B cell (primary cell): ENCODE measurements around the gene EPB41L5. TPM values are rescaled to one million over a fixed set of nuclear protein-coding genes. Genes with fewer than 3 reads are reported as not detected.

ENCODE experiments used
- ATAC-seq: fragments of 200-7000 bp; cut with Tn5 transposase; one replicate; pipeline ENCODE4 v1.10.0; 2021; ENCODE audit warnings: low read depth, mild to moderate bottlenecking, moderate number of reproducible peaks, moderate library complexity
- CTCF ChIA-PET: fragments of 350-600 bp; sonication (Branson Sonifier 250); formaldehyde crosslinking; loops from one replicate; lab custom pipeline; 2021; ENCODE audit warnings: antibody characterized with exemption, inconsistent platforms; lab: Charles Lee
- POLR2A ChIA-PET: fragments of 350-600 bp; sonication (Branson Sonifier 250); formaldehyde crosslinking; loops from one replicate; lab custom pipeline; 2021; ENCODE audit warnings: antibody characterized with exemption; lab: Charles Lee
- DNase-seq: peaks from one replicate; pipeline ENCODE4 v3.0.0; 2013
- H2AFZ ChIP-seq: 2 replicates; pipeline ENCODE4 v1.6.1; 2012; ENCODE audit warnings: mild to moderate bottlenecking, low read depth, low read length; ENCODE audit not compliant: insufficient read depth, poor library complexity, severe bottlenecking
- H3K27ac ChIP-seq, 2 donors: 1 replicate in 1 of 2; 2 replicates in 1 of 2; pipeline ENCODE4 v1.5.1; 2012 to 2013; ENCODE audit warnings: low read length in 2 of 2, mild to moderate bottlenecking in 2 of 2, moderate library complexity in 1 of 2
- H3K27me3 ChIP-seq, 4 experiments: fragments of 200-600 bp in 1 of 4; sonication (generic) in 1 of 4; replicated peaks in 1 of 4; 1 replicate in 2 of 4; 2 replicates in 2 of 4; pipeline versions ENCODE4 v1.6.1 to v1.7.0; 2013 to 2016; ENCODE audit warnings: low read length in 3 of 4, mild to moderate bottlenecking in 2 of 4, mixed read lengths in 1 of 4, moderate library complexity in 1 of 4; ENCODE audit not compliant: insufficient read depth in 4 of 4, control insufficient read depth in 3 of 4; ENCODE audit errors: control extremely low read depth in 1 of 4
- H3K36me3 ChIP-seq, 2 experiments: replicated peaks in 1 of 2; 1 replicate in 1 of 2; 2 replicates in 1 of 2; pipeline versions ENCODE4 v1.6.1 to v1.7.1; 2013; ENCODE audit warnings: low read length in 1 of 2; ENCODE audit not compliant: insufficient read depth in 2 of 2, control insufficient read depth in 1 of 2; ENCODE audit errors: control extremely low read depth in 1 of 2, extremely low read depth in 1 of 2
- H3K4me1 ChIP-seq, 2 donors: fragments of 200-600 bp in 1 of 2; sonication (generic) in 1 of 2; 1 replicate in 1 of 2; 2 replicates in 1 of 2; pipeline versions ENCODE4 v1.5.1 to v1.6.1; 2013 to 2017; ENCODE audit warnings: low read length in 2 of 2; ENCODE audit not compliant: control insufficient read depth in 2 of 2, insufficient read depth in 2 of 2
- H3K4me2 ChIP-seq: replicated peaks from 2 replicates; pipeline ENCODE3; 2012; ENCODE audit warnings: mild to moderate bottlenecking, low read depth, low read length; ENCODE audit not compliant: poor library complexity, severe bottlenecking
- H3K4me3 ChIP-seq, 5 experiments: fragments of 200-600 bp in 1 of 5; sonication (generic) in 1 of 5; 1 replicate in 3 of 5; 2 replicates in 2 of 5; pipeline versions ENCODE4 v1.5.1 to v1.7.0; 2011 to 2016; ENCODE audit warnings: low read length in 4 of 5, mild to moderate bottlenecking in 4 of 5, low read depth in 2 of 5, control low read depth in 1 of 5, moderate library complexity in 1 of 5; ENCODE audit not compliant: insufficient read depth in 1 of 5; ENCODE audit errors: control extremely low read depth in 1 of 5, extremely low read depth in 1 of 5
- H3K79me2 ChIP-seq: fragments of 200-600 bp; sonication (generic); one replicate; pipeline ENCODE4 v1.6.0; 2016; ENCODE audit warnings: low read length; ENCODE audit not compliant: control insufficient read depth, insufficient read depth
- H3K9ac ChIP-seq: fragments of 200-600 bp; sonication (generic); 2 replicates; pipeline ENCODE4 v1.6.1; 2017; ENCODE audit warnings: mild to moderate bottlenecking, low read length, moderate library complexity
- H3K9me3 ChIP-seq, 3 donors: one replicate each; pipeline versions ENCODE4 v1.6.1 to v1.7.1; 2013; ENCODE audit warnings: low read length in 2 of 3; ENCODE audit not compliant: control insufficient read depth in 2 of 3, insufficient read depth in 1 of 3; ENCODE audit errors: control extremely low read depth in 1 of 3
- H4K20me1 ChIP-seq: 2 replicates; pipeline ENCODE4 v1.6.0; 2012; ENCODE audit warnings: mild to moderate bottlenecking, low read length; ENCODE audit not compliant: insufficient read depth, control insufficient read depth, poor library complexity, severe bottlenecking
- H3K27ac Mint-ChIP-seq: one replicate; pipeline ENCODE4 v1.8.0; 2021; ENCODE audit warnings: mixed read lengths
- H3K27me3 Mint-ChIP-seq: one replicate; pipeline ENCODE4 v1.8.0; 2021; ENCODE audit warnings: mixed read lengths
- H3K4me1 Mint-ChIP-seq: one replicate; pipeline ENCODE4 v1.8.0; 2021; ENCODE audit warnings: mixed read lengths
- H3K4me3 Mint-ChIP-seq: one replicate; pipeline ENCODE4 v1.8.0; 2021; ENCODE audit warnings: mixed read lengths
- H3K9me3 Mint-ChIP-seq: one replicate; pipeline ENCODE4 v1.8.0; 2022; ENCODE audit warnings: mixed read lengths; ENCODE audit not compliant: insufficient read depth
- CTCF ChIP-seq: fragments of 200-600 bp; IDR thresholded peaks from one replicate; pipeline ENCODE4 v1.8.0; 2022; ENCODE audit warnings: antibody characterized with exemption, mild to moderate bottlenecking
- EZH2 ChIP-seq: IDR thresholded peaks from 2 replicates; pipeline ENCODE4 v1.6.1; 2012; ENCODE audit warnings: borderline replicate concordance, low read depth, mild to moderate bottlenecking, moderate library complexity, low read length; ENCODE audit not compliant: insufficient read depth, poor library complexity, severe bottlenecking
- WGBS: methylation state at CpG from one replicate; pipeline ENCODE4 v1.1.5; 2013; ENCODE audit warnings: missing lambda C conversion rate; ENCODE audit not compliant: insufficient coverage; 5-methylcytosine and 5-hydroxymethylcytosine counted together
- intact Hi-C: fragments of 100-400 bp; cut with micrococcal nuclease; formaldehyde crosslinking; loops from one replicate; pipeline ENCODE4 v1.10.0; 2022
- polyA plus RNA-seq: library from polyadenylated mRNA; depleted of rRNA; stranded (reverse); fragments of >200 nt; gene quantifications from 2 replicates; pipeline ENCODE4 v1.2.3, GENCODE V29; 2012
- total RNA-seq, 2 donors: library from RNA; stranded (reverse); fragments of 120-200 nt in 1 of 2; gene quantifications; 1 replicate in 1 of 2; 2 replicates in 1 of 2; pipeline versions ENCODE4 v1.2.3 to v1.2.4, GENCODE V29; 2013 to 2022

Gene EPB41L5
- total and polyA plus RNA-seq, 2 donors (not counting 1 experiment from before 2014, with no cell fraction given): 3.9 to 14.0 TPM

GRCh38 chr2:120034027-120034426 lies 21.1 kb downstream of the EPB41L5 start:
- no peak for TF ChIP-seq CTCF
- TF ChIP-seq EZH2: no peak
- intact Hi-C loops: no loop called here
- H3K9me3 ChIP-seq: no peaks in the 10 kb centered on the region
- H2AFZ ChIP-seq: no peak overlapping the region
- no peak overlapping the region for H3K4me3 ChIP-seq
- H3K4me3 Mint-ChIP-seq: no peak overlapping the region
- ChIA-PET POLR2A (interaction anchor here (0.7 kb wide), 1 partner anchor 11 kb away, joined by 3 read pairs; no protein-coding TSS in a partner anchor), CTCF (no interaction called here)
- no peak overlapping the region for H3K27ac Mint-ChIP-seq
- peaks cover 5% of the 10 kb centered on the region for H3K4me1 Mint-ChIP-seq
- no peak overlapping the region for H3K27ac ChIP-seq
- H3K79me2 ChIP-seq: peaks cover 8% of the 10 kb centered on the region
- ATAC-seq (no peak), DNase-seq (no peak)
- 100% methylated on average over 1 of the region's 2 CpGs for WGBS
- no peak overlapping the region for H3K9ac ChIP-seq
- H3K9me3 Mint-ChIP-seq: no peaks in the 10 kb centered on the region
- no peaks in the 10 kb centered on the region for H3K36me3 ChIP-seq
- no peak overlapping the region for H3K4me2 ChIP-seq
- peaks cover 0 to 2% of the 10 kb centered on the region in 2 donors for H3K4me1 ChIP-seq
- H4K20me1 ChIP-seq: no peaks in the 10 kb centered on the region
- no peaks in the 10 kb centered on the region for H3K27me3 ChIP-seq
- no peaks in the 10 kb centered on the region for H3K27me3 Mint-ChIP-seq

- H3K36me3 ChIP-seq: no peaks in the 10 kb centered on the region
- no peaks in the 10 kb centered on the region for H4K20me1 ChIP-seq
- POLR2A ChIA-PET: interaction anchor here (0.7 kb wide), 1 partner anchor 10 kb away, joined by 3 read pairs; no protein-coding TSS in a partner anchor
- no peak for ATAC-seq
- Mint-ChIP-seq H3K4me1 (peaks cover 8% of the 10 kb centered on the region), H3K27me3 (no peaks in the 10 kb centered on the region), H3K27ac (no peak overlapping the region), H3K9me3 (no peaks in the 10 kb centered on the region), H3K4me3 (no peak overlapping the region)
- 100% methylated on average over 4 of the region's 4 CpGs for WGBS
- H3K4me3 ChIP-seq: no peak overlapping the region
- DNase-seq: no peak
- peaks cover 8% of the 10 kb centered on the region for H3K79me2 ChIP-seq
- H3K4me1 ChIP-seq: peaks cover 0 to 2% of the 10 kb centered on the region in 2 donors
- no peak for TF ChIP-seq EZH2
- no peak for TF ChIP-seq CTCF
- H3K9ac ChIP-seq: no peak overlapping the region
- no peak overlapping the region for H3K4me2 ChIP-seq
- H3K27me3 ChIP-seq: no peaks in the 10 kb centered on the region
- CTCF ChIA-PET: no interaction called here
- peaks cover 0 to 4% (median 0%) of the 10 kb centered on the region in 3 donors for H3K9me3 ChIP-seq
- no peak overlapping the region for H2AFZ ChIP-seq
- intact Hi-C loops: no loop called here
- no peak overlapping the region for H3K27ac ChIP-seq
These were observed 21.7 kb downstream of the EPB41L5 start for GRCh38 chr2:120034621-120035020.
